Gastroesophageal sphincter (tissue), 4 donors: ENCODE results near the gene MYPOP. TPM values are rescaled to one million over a fixed set of nuclear protein-coding genes. Genes with fewer than 3 reads are reported as not detected.

Experiments
- ATAC-seq: fragments of 150-250 bp; one replicate; pipeline ENCODE4 v1.9.1; 2016; ENCODE audit warnings: mild to moderate bottlenecking, moderate library complexity
- H3K27ac ChIP-seq, 4 donors: fragments of 200-600 bp; sonication (generic) in 3 of 4; 1 replicate in 3 of 4; 2 replicates in 1 of 4; pipeline ENCODE4 v1.5.1; 2016 to 2019
- H3K27me3 ChIP-seq: fragments of 200-600 bp; sonication (generic); one replicate; pipeline ENCODE4 v1.5.1; 2019
- H3K36me3 ChIP-seq, 2 donors: fragments of 200-600 bp; sonication (generic); one replicate each; pipeline ENCODE4 v1.5.1; 2019; ENCODE audit warnings: control low read depth in 1 of 2
- H3K4me1 ChIP-seq, 3 donors: fragments of 200-600 bp; sonication (generic); 1 replicate in 2 of 3; 2 replicates in 1 of 3; pipeline ENCODE4 v1.5.1; 2016 to 2019; ENCODE audit warnings: control low read depth in 2 of 3
- H3K4me3 ChIP-seq, 2 donors: fragments of 200-600 bp; sonication (generic); one replicate each; pipeline ENCODE4 v1.5.1; 2019; ENCODE audit warnings: mild to moderate bottlenecking in 1 of 2, moderate library complexity in 1 of 2
- H3K9me3 ChIP-seq, 3 donors: fragments of 200-600 bp; sonication (generic); one replicate each; pipeline ENCODE4 v1.5.1; 2017 to 2019; ENCODE audit warnings: control low read depth in 2 of 3
- EP300 ChIP-seq: sonication (generic); formaldehyde crosslinking; IDR thresholded peaks from one replicate; pipeline ENCODE4 v1.6.1; 2017; ENCODE audit warnings: antibody characterized with exemption, mild to moderate bottlenecking
- POLR2A ChIP-seq, 2 donors: fragments of 450-650 bp; IDR thresholded peaks; one replicate each; pipeline ENCODE4 v1.6.1; 2017; ENCODE audit warnings: antibody characterized with exemption in 2 of 2, mild to moderate bottlenecking in 2 of 2, moderate library complexity in 1 of 2
- POLR2AphosphoS5 ChIP-seq: sonication (generic); formaldehyde crosslinking; IDR thresholded peaks from one replicate; pipeline ENCODE4 v1.6.1; 2017; ENCODE audit warnings: antibody characterized with exemption
- WGBS, 2 donors: methylation state at CpG; one replicate each; pipeline ENCODE4 v1.1.5; 2018; ENCODE audit warnings: low coverage in 1 of 2; 5-methylcytosine and 5-hydroxymethylcytosine counted together
- total RNA-seq, 4 donors: library from RNA; depleted of rRNA; stranded (reverse); fragments of >200 nt; gene quantifications; one replicate each; pipeline ENCODE4 v1.1.0, GENCODE V29; 2016
- TF ChIP-seq, protein P1 (sequence below), 4 experiments: fragments of 200-600 bp in 2 of 4; fragments of 450-650 bp in 2 of 4; sonication (generic) in 1 of 4; IDR thresholded peaks; one replicate each; pipeline ENCODE4 v1.5.1; 2017 to 2019; ENCODE audit warnings: antibody characterized with exemption in 4 of 4, mild to moderate bottlenecking in 2 of 4, moderate library complexity in 2 of 4

The MYPOP gene
- total RNA-seq, 4 donors from 2014 or later, result 1.3 to 4.6 (median 2.8) TPM

DNA sequence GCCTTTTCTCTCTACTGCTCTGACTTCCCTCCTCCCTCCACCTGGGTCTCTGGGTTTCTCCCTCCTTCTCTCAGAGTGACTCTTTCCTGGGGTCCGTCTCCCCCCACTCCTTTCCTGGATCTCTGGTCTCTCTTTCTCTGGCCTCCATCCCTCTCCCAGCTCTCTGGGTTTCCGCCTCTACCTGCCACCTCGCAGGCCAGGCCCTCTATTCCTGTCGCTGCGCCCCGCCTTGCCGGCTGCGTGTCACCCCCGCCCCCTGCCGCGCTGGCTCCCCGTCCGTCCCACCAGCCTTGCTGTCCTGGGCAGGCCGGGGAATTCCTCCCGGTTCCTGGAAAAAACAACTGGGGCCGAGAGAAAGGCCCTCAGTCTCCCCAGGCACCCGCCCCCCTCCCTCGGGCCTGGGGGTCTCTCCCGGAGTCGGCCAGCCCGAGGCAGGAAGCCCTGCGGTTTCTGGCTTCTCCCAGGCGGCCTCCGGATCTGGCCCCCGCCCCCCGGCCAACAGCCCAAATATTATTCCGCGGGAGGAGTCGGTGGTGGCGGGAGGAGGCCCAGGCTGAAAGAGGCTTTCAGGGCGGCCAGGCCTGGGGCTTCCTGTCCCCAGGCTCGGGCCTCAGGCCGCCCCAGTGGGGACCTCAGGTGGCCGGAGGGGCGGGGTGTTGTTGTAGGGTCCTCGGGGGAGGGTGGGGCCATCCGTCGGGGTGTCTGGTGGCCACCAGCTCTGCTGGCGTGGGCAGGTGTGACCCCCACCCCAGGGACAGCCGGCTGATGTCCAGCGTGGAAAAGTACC, 25.8 kb downstream of the MYPOP start:
- WGBS, 2 donors, result 7% methylated on average over 8 of the region's 41 CpGs; no CpG with 5 or more reads in 1 of the 2 donors
- TF ChIP-seq POLR2AphosphoS5 (no peak), POLR2A (IDR thresholded peaks at IDR 0.05) (no peak), EP300 (no peak)
- TF ChIP-seq, protein P1, sequence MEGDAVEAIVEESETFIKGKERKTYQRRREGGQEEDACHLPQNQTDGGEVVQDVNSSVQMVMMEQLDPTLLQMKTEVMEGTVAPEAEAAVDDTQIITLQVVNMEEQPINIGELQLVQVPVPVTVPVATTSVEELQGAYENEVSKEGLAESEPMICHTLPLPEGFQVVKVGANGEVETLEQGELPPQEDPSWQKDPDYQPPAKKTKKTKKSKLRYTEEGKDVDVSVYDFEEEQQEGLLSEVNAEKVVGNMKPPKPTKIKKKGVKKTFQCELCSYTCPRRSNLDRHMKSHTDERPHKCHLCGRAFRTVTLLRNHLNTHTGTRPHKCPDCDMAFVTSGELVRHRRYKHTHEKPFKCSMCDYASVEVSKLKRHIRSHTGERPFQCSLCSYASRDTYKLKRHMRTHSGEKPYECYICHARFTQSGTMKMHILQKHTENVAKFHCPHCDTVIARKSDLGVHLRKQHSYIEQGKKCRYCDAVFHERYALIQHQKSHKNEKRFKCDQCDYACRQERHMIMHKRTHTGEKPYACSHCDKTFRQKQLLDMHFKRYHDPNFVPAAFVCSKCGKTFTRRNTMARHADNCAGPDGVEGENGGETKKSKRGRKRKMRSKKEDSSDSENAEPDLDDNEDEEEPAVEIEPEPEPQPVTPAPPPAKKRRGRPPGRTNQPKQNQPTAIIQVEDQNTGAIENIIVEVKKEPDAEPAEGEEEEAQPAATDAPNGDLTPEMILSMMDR (IDR thresholded peaks at IDR 0.05), result no peak
- Histone ChIP-seq H3K4me3 (peak overlapping the region in 1 of 2 donors; percentile 44), H3K9me3 (no peaks in the 10 kb centered on the region), H3K27ac (peak overlapping the region in 3 of 4 donors; percentile 64 to 73 (median 71)), H3K4me1 (peaks cover 0 to 15% (median 9%) of the 10 kb centered on the region in 3 donors), H3K27me3 (peaks cover 17% of the 10 kb centered on the region), H3K36me3 (no peaks in the 10 kb centered on the region)
- ATAC-seq, result peak; percentile 24

DNA sequence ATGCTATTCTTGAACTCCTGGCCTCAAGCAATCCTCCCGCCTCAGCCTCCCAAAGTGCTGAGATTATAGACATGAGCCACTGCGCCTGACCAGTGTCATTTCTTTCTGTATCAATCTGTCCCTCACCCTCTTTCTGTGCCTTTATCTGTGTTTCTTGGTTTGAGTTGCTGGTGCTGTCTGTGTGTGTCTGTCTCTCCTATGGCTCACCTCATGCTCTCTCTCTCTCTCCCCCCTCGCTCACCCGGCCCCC, 26.3 kb downstream of the MYPOP start:
- WGBS, 2 donors, result 48 to 80% methylated on average over 1 to 4 of the region's 4 CpGs
- H3K36me3 ChIP-seq, result no peaks in the 10 kb centered on the region
- H3K27me3 ChIP-seq, result peaks cover 17% of the 10 kb centered on the region
- H3K27ac ChIP-seq, result peak overlapping the region in 3 of 4 donors; percentile 64 to 73 (median 71)
- H3K4me1 ChIP-seq, result peaks cover 0 to 15% (median 9%) of the 10 kb centered on the region in 3 donors
- H3K4me3 ChIP-seq, result peak overlapping the region in 1 of 2 donors; percentile 44
- H3K9me3 ChIP-seq, result no peaks in the 10 kb centered on the region
- TF ChIP-seq POLR2AphosphoS5, result no peak
- no peak for TF ChIP-seq POLR2A (IDR thresholded peaks at IDR 0.05)
- TF ChIP-seq EP300, result no peak
- TF ChIP-seq, protein P1 (IDR thresholded peaks at IDR 0.05), result no peak
- no peak for ATAC-seq

DNA sequence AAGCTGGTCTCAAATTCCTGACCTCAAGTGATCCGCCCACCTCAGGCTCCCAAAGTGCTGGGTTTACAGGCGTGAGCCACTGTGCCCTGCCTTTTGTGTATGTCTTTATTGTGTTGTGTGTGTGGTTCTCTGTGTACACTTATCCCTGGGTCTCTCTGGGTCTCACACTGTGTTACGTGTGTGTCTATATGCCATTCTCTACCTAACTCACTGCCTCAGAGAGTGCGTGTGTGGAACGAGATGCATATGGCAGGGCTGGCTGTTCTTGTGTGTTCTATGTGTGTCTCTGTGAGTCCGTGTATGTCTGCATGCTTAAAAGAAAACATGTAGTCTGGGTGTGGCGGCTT, 27.8 kb downstream of the MYPOP start:
- H3K4me1 ChIP-seq, result peaks cover 0 to 15% (median 9%) of the 10 kb centered on the region in 3 donors
- WGBS, 2 donors, result 80 to 91% methylated on average over 1 to 4 of the region's 7 CpGs
- no peak overlapping the region for H3K4me3 ChIP-seq
- ATAC-seq, result no peak
- H3K9me3 ChIP-seq, result no peaks in the 10 kb centered on the region
- H3K27ac ChIP-seq, result no peak overlapping the region
- TF ChIP-seq EP300 (no peak), POLR2A (IDR thresholded peaks at IDR 0.05) (no peak), POLR2AphosphoS5 (no peak)
- TF ChIP-seq, protein P1 (IDR thresholded peaks at IDR 0.05), result no peak
- H3K36me3 ChIP-seq, result no peaks in the 10 kb centered on the region
- H3K27me3 ChIP-seq, result peaks cover 17% of the 10 kb centered on the region

DNA sequence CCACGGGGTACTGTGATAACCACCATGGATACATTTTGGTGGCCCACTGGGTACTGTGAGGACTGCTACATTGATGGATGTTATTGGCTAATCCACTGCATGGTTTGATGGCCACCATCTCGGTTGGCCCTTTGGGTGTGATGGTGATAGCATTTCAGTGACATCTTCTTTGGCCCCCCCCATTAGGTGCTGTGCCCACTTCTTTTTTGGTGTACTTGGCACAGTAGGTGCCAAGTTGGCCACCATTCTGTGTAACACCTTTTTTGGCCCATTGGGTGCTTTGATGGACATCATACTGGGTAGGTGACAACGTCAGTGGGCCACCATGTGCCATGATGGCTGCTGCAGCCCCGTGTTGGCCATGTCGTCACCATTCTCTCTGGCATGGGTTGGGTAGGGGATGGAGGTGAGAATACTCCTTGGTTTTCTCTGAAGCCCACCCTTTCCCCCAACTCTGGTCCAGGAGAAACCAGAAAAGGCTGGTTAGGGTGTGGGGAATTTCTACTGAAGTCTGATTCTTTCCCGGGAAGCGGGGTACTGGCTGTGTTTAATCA, 29.1 kb downstream of the MYPOP start:
- H3K27ac ChIP-seq, result no peak overlapping the region
- ATAC-seq, result no peak
- 82 to 86% methylated on average over 1 to 2 of the region's 7 CpGs for WGBS, 2 donors
- no peaks in the 10 kb centered on the region for H3K9me3 ChIP-seq
- no peaks in the 10 kb centered on the region for H3K36me3 ChIP-seq
- peaks cover 0 to 15% (median 9%) of the 10 kb centered on the region in 3 donors for H3K4me1 ChIP-seq
- H3K27me3 ChIP-seq, result peaks cover 17% of the 10 kb centered on the region
- TF ChIP-seq POLR2A (IDR thresholded peaks at IDR 0.05), result no peak
- TF ChIP-seq, protein P1 (IDR thresholded peaks at IDR 0.05), result no peak
- no peak for TF ChIP-seq EP300
- TF ChIP-seq POLR2AphosphoS5, result no peak
- H3K4me3 ChIP-seq, result no peak overlapping the region
